Measurements from ENCODE around the gene PAPSS2. TPM values are rescaled to one million over a fixed set of nuclear protein-coding genes. Genes with fewer than 3 reads are reported as not detected.
A peak's percentile ranks its signal among the peaks of the same experiment; 100 is the strongest.

Gene PAPSS2
- total RNA-seq (2014; rRNA removed; shearing (Covaris generic)) (17.1 and 19.6 TPM in 2 replicates), polyA plus RNA-seq (2016; fragmentation: Nextera tagmentation; extraction: Ambion mirVana) (12.9 and 13.2 TPM in 2 replicates)
- long read RNA-seq, partial matches to known transcripts = 0 of 4 reads
- long read RNA-seq, other reads (novel, unspliced or antisense) = 1 of 4 reads

DNA sequence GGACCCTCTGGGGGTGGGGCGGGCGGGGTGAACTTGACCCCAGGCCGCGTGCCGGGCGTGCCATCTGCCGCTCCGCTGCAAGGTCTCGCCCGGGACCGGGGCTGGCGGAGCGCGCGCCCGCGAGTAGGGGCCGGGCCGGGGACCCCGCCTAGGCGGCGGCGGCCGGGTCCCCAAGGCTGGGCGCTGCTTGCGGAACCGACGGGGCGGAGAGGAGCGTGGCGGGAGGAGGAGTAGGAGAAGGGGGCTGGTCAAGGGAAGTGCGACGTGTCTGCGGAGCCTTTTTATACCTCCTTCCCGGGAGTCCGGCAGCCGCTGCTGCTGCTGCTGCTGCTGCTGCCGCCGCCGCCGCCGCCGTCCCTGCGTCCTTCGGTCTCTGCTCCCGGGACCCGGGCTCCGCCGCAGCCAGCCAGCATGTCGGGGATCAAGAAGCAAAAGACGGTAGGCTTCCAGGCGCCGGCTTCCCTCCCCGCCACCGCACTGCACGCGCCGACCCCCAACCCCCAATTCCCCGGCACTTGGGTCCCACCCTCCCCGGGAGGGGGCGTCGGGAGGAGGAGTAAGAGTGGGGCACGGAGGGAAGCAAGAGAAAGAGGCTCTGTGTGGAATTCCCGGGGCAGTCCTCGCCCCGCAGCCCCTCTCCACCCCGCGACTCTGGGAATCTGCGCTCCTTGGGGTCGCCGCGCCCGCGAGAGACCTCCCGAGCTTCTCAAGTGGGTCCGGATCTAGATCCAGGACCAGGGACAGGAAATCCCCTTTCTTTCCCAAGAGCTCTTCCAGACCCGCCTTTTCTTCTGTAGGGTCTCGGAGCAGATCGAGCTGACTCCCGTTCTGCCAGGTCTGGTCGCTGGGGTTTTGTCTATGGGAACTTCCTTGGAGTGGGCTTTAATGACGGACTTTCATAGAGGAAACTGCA lies at the start of gene PAPSS2:
PAPSS2 (plus strand) TSS at position 308 of the 913 bp plus-strand sequence; CDS start at position 412, 104 bp downstream.
- peak within 1 kb of the TSS; percentile 81 for H3K27ac Mint-ChIP-seq
- no peaks in the 10 kb centered on the region; the same call in 2 of the 3 replicates for H3K9me3 Mint-ChIP-seq
- Histone ChIP-seq H3K4me3 (peak within 1 kb of the TSS; percentile 96), H3K36me3 (ENCODE audit: insufficient read depth) (no peaks in the 10 kb centered on the region), H3K4me2 (peak within 1 kb of the TSS; percentile 98), H2AFZ (peak within 1 kb of the TSS; percentile 82), H3F3A (replicated peaks; ENCODE audit: low read depth) (0 out of 2 replicates have a peak, but pooled peaks cover 3% of the 10 kb centered on the region), H3K79me2 (replicated peaks; ENCODE audit: insufficient read depth) (peaks cover 43% of the 10 kb centered on the region), H3K9me2 (ENCODE audit: insufficient read depth) (no peaks in the 10 kb centered on the region), H3K27ac (ENCODE audit: low read depth) (peak within 1 kb of the TSS; percentile 35; the same call in 1 of the 2 replicates), H3K27me3 (ENCODE audit: insufficient read depth) (no peaks in the 10 kb centered on the region), H3K4me1 (ENCODE audit: insufficient read depth) (peaks cover 42% of the 10 kb centered on the region), H4K20me1 (replicated peaks; ENCODE audit: insufficient read depth) (no peaks in the 10 kb centered on the region; the same call in 1 of the 2 replicates)
- H3K36me3 Mint-ChIP-seq (ENCODE audit: low read depth) = peaks cover 5% of the 10 kb centered on the region; the same call in 2 of the 3 replicates
- DNase-seq (ENCODE audit: low spot score) = peak; percentile 79
- H3K4me3 Mint-ChIP-seq = peak within 1 kb of the TSS; percentile 90
- no peak for TF ChIP-seq STAT1 (IDR thresholded peaks at IDR 0.05; ENCODE audit: unreplicated experiment)
- TF ChIP-seq JUNB (IDR thresholded peaks at IDR 0.05; ENCODE audit: unreplicated experiment) = no peak
- no peak for TF ChIP-seq CREB1 (CRISPR knock-in tag; IDR thresholded peaks at IDR 0.05; ENCODE audit: low read depth)
- no peak for TF ChIP-seq ZNF114 (CRISPR knock-in tag; IDR thresholded peaks at IDR 0.05)
- no peak; the same call in 1 of the 2 replicates for TF ChIP-seq POLR2AphosphoS5 (IDR thresholded peaks at IDR 0.05; ENCODE audit: low read depth)
- TF ChIP-seq EZH2 (IDR thresholded peaks at IDR 0.05; ENCODE audit: low read depth, unreplicated experiment) = no peak
- TF ChIP-seq, protein P1, sequence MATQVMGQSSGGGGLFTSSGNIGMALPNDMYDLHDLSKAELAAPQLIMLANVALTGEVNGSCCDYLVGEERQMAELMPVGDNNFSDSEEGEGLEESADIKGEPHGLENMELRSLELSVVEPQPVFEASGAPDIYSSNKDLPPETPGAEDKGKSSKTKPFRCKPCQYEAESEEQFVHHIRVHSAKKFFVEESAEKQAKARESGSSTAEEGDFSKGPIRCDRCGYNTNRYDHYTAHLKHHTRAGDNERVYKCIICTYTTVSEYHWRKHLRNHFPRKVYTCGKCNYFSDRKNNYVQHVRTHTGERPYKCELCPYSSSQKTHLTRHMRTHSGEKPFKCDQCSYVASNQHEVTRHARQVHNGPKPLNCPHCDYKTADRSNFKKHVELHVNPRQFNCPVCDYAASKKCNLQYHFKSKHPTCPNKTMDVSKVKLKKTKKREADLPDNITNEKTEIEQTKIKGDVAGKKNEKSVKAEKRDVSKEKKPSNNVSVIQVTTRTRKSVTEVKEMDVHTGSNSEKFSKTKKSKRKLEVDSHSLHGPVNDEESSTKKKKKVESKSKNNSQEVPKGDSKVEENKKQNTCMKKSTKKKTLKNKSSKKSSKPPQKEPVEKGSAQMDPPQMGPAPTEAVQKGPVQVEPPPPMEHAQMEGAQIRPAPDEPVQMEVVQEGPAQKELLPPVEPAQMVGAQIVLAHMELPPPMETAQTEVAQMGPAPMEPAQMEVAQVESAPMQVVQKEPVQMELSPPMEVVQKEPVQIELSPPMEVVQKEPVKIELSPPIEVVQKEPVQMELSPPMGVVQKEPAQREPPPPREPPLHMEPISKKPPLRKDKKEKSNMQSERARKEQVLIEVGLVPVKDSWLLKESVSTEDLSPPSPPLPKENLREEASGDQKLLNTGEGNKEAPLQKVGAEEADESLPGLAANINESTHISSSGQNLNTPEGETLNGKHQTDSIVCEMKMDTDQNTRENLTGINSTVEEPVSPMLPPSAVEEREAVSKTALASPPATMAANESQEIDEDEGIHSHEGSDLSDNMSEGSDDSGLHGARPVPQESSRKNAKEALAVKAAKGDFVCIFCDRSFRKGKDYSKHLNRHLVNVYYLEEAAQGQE (IDR thresholded peaks at IDR 0.05; ENCODE audit: unreplicated experiment) = no peak
- TF ChIP-seq, protein P2, sequence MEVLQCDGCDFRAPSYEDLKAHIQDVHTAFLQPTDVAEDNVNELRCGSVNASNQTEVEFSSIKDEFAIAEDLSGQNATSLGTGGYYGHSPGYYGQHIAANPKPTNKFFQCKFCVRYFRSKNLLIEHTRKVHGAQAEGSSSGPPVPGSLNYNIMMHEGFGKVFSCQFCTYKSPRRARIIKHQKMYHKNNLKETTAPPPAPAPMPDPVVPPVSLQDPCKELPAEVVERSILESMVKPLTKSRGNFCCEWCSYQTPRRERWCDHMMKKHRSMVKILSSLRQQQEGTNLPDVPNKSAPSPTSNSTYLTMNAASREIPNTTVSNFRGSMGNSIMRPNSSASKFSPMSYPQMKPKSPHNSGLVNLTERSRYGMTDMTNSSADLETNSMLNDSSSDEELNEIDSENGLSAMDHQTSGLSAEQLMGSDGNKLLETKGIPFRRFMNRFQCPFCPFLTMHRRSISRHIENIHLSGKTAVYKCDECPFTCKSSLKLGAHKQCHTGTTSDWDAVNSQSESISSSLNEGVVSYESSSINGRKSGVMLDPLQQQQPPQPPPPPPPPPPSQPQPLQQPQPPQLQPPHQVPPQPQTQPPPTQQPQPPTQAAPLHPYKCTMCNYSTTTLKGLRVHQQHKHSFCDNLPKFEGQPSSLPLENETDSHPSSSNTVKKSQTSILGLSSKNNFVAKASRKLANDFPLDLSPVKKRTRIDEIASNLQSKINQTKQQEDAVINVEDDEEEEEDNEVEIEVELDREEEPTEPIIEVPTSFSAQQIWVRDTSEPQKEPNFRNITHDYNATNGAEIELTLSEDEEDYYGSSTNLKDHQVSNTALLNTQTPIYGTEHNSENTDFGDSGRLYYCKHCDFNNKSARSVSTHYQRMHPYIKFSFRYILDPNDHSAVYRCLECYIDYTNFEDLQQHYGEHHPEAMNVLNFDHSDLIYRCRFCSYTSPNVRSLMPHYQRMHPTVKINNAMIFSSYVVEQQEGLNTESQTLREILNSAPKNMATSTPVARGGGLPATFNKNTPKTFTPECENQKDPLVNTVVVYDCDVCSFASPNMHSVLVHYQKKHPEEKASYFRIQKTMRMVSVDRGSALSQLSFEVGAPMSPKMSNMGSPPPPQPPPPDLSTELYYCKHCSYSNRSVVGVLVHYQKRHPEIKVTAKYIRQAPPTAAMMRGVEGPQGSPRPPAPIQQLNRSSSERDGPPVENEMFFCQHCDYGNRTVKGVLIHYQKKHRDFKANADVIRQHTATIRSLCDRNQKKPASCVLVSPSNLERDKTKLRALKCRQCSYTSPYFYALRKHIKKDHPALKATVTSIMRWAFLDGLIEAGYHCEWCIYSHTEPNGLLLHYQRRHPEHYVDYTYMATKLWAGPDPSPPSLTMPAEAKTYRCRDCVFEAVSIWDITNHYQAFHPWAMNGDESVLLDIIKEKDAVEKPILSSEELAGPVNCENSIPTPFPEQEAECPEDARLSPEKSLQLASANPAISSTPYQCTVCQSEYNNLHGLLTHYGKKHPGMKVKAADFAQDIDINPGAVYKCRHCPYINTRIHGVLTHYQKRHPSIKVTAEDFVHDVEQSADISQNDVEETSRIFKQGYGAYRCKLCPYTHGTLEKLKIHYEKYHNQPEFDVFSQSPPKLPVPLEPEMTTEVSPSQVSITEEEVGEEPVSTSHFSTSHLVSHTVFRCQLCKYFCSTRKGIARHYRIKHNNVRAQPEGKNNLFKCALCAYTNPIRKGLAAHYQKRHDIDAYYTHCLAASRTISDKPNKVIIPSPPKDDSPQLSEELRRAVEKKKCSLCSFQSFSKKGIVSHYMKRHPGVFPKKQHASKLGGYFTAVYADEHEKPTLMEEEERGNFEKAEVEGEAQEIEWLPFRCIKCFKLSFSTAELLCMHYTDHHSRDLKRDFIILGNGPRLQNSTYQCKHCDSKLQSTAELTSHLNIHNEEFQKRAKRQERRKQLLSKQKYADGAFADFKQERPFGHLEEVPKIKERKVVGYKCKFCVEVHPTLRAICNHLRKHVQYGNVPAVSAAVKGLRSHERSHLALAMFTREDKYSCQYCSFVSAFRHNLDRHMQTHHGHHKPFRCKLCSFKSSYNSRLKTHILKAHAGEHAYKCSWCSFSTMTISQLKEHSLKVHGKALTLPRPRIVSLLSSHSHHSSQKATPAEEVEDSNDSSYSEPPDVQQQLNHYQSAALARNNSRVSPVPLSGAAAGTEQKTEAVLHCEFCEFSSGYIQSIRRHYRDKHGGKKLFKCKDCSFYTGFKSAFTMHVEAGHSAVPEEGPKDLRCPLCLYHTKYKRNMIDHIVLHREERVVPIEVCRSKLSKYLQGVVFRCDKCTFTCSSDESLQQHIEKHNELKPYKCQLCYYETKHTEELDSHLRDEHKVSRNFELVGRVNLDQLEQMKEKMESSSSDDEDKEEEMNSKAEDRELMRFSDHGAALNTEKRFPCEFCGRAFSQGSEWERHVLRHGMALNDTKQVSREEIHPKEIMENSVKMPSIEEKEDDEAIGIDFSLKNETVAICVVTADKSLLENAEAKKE (CRISPR knock-in tag; IDR thresholded peaks at IDR 0.05) = no peak
- no peak for TF ChIP-seq ZNF331 (CRISPR knock-in tag; IDR thresholded peaks at IDR 0.05; ENCODE audit: low read depth)
- TF ChIP-seq CTCF (conservative IDR thresholded peaks at IDR 0.05; ENCODE audit: low read depth in 2 of 2) = no peak
- TF ChIP-seq ETS1 (IDR thresholded peaks at IDR 0.05) = no peak
- ATAC-seq = peak; percentile 76
- H3K4me1 Mint-ChIP-seq = peaks cover 58% of the 10 kb centered on the region
- peaks cover 10% of the 10 kb centered on the region for H3K27me3 Mint-ChIP-seq (ENCODE audit: insufficient read depth, low read depth, poor library complexity)

Data from GM23338 (cell line).